Measurements from ENCODE around the gene SCD5.

SCD5 gene

GRCh38 chr4:82758701-82759685 is 39.6 kb downstream of the SCD5 start:
- no peak for DNase-seq

DNA sequence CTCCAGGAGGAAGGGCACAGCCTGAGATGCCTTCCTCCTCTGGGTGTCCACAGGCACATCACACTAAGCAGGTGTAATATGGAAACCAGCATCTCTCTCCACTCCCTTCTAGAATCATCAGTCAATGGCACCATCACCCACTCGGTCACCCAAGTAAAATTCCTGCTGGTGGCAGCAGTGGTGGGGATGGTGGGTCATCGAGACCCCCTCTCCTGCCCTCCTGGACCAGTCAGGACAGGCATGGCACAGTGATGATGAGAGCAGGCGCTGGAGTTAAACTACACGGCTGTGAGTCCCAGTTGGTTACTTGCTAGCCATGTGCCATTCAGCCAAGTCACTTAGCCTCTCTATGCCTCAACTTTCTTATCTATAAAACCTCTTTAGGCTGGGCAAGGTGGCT is 42.5 kb downstream of the SCD5 start:
- DNase-seq: no peak

- DNase-seq: no peak
Measured at GRCh38 chr4:82755650-82756049, 42.9 kb downstream of the SCD5 start.

GRCh38 chr4:82754513-82755165 is 44.0 kb downstream of the SCD5 start:
- no peak for DNase-seq

DNA sequence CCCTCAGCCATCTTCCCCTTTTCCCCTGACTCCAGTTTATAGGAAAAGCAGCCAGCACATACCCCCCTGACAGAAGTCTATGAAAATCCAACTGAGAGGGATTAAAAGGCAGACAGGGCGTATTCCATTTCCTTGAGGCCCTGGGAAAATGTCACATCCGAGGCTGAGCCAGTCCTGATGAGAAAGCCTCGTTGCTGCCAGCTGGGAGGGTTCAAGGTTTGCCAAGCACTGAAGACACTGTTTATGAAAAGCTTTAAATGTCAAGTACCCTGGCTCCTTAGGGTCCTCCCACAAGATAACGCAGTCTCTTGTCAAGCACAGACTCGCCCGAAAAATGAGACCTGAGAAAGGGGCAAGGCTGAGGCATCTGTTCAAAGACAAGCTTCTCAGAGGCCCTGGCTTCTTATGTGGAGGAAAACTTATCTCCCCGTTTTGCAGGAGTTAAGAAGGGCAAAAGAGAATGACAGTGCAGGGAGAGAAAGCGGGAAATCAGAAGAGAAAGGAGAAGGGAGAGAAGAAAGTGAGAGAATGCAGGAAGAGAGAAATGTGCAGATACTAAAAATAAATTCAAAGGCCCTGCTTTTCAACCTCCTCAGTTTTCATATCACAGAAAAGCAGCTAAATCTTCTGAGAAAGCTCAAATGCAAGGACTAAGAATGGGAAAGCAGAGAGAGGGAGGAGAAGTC is 44.7 kb downstream of the SCD5 start:
- no peak for DNase-seq

DNA sequence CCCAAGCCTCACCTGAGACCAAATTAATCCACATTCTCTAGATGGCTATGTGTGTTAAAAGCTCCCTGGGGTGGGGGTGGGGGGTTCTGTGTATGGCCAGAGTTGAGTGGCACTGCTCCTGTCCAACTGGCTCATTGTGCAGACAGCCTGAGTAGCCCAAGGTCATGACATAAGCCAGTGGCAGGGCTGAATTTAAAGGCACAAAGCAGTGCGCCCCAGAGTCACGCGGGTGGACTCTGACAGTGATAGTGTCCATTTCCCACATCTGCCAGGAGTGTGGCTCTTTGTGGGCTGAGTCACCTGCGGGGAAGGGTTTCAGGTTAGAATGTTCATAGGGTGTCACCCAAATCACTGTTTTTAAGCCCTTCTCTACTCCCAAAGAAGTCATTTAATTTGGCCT is 45.4 kb downstream of the SCD5 start:
- peak; percentile 75 for DNase-seq

- DNase-seq: no peak
Measured at GRCh38 chr4:82748810-82749470, 49.7 kb downstream of the SCD5 start.

GRCh38 chr4:82747686-82748575 is 50.7 kb downstream of the SCD5 start:
- no peak for DNase-seq

DNA sequence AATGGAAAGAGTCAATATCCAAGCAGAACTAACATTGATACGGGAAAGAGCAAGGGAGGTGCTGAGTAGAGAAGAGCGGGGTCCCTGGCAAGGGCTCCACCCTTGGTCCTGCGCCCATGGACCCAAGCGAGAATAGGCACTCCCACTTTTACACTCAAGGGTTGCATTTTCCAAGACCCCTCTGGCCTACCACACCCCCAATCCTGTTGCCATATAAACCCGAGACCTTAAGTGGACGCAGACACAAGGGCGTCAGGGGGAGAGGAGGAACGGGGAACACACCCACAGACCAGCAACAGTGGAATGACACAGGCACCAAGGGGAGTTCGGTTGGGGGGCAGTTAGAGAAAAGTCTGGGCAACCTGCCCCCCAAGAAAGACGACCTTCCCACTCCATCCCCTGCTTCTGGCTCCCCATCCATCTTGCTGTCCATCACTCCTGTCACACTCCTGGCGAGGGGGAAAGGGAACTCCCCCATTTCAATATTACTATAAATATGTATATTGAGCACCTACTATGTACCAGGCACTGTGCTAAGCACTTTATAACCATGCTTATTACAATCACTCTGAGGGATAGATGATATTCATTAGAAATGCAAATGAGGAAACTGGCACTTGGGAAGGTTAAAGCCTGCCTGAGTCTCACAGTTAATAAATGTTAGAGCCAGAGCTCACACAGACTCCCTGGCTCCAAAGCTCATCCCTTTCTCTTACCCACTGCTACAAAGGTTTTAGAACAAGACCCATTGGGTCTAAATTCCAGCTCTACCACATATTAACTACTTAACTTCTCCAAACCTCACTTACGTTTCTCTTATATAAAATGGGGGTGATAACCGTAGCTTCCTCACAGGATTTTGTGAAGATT is 51.7 kb downstream of the SCD5 start:
- DNase-seq: no peak

DNA sequence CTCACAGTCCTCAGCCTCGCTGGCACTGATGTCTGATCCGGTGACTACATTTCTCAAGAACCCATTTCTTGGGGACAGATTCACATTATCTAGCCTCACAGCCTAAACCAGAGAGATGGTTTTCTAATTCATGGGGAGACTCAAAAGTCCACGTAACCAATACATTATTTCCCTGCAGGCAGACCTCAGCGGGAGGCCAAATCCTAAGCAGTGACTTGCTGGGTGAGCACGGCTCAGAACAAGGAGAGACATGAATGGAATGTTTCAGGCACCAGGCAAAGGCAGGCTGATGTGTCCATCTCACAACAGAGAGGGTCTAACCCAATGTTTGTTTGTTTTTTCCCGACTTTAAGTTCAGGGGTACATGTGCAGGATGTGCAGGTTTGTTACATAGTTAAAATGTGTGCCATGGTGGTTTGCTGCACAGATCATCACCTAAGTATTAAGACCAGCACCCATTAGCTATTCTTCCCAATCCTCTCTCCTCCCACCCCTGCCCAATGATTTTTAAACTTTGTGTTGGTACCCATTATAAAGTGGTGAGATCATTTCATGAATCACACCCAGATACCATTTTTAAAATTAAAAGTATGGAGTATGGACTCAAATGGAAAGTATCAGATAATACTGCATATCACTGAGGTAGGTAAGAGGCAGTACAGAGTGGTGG is 53.3 kb downstream of the SCD5 start:
- peak; percentile 76 for DNase-seq

- DNase-seq: peak; percentile 84
Measured at GRCh38 chr4:82744284-82744968, 54.2 kb downstream of the SCD5 start.

GRCh38 chr4:82741188-82741587 is 57.4 kb downstream of the SCD5 start:
- DNase-seq: no peak

- DNase-seq: peak; percentile 91
Measured at GRCh38 chr4:82739287-82740190, 59.1 kb downstream of the SCD5 start.

- no peak for DNase-seq
Measured at GRCh38 chr4:82737354-82737753, 61.2 kb downstream of the SCD5 start.

DNA sequence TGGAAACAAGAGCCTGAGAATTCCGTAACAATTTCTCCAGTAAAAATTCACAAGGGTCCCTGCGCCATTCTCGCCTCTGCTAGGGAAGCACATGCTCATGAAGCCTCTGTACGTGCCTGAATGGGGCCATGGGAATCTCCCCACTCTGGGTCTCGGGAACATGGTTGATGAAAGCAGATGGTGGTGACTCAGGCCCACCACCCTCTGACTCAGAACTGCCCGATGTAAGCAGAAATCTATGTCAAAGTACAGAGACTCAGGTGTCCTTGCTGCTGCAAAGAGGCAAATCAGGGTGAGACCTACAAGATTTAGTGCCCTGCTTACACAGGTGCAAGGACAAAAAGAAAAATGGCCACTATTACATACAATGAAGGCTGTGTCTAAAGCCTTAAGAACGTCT is 65.0 kb downstream of the SCD5 start:
- DNase-seq: no peak

DNA sequence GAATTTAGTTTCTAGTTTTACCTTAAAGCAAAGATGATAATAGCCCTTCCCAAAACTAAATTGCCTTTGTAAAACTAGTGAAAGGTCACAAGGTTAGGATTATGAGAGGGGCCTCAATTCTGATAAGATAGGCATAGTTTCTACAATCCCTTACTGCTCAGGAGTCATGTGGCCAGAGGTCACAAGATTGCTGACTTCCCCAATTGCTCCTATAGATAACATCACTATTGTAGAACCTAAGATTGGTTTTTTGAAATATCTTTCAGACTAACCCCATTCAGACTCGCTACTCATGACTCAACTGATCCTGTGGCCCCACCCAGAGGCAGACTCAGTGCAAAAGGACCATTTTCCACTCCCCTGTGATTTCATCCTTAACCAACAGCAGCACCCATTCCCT is 70.3 kb downstream of the SCD5 start:
- no peak for DNase-seq

GRCh38 chr4:82726596-82726995 is 72.0 kb downstream of the SCD5 start:
- DNase-seq: no peak

DNA sequence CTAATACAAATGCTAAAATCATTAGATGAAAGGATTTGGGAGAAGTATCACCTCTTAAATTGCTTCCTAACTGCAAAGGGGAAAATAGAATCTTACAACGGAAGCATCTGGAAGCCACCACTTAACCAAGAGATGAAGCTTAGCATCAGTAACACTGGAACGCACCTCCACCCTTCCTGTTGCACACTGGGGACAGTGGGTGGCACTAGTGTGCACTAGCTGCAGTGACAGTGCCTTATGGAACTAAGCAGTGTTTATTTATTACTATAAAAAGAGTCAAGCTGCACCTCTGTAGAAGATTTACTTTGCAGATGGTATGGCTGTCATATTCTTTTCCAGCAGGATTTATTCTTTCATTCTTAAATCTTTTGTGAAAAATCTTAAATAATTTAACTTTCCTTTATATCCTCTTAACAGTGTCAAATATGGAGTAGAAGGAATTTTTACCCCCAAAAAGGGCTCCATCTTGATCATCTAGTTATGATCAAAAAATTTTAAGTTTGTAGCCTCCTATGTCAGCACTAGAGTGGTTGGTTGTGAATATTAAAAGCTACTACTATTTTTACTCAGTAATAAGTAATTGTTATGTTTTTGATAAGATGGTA is 76.7 kb downstream of the SCD5 start:
- DNase-seq: no peak
